ENCODE measurements around the gene CELF5. TPM values are rescaled to one million over a fixed set of nuclear protein-coding genes. Genes with fewer than 3 reads are reported as not detected.
A peak's percentile ranks its signal among the peaks of the same experiment; 100 is the strongest.

Gene CELF5
- total and polyA plus RNA-seq, 9 of the 15 experiments (the other 6 are each of a cell fraction or from before 2014, with no cell fraction given), result 0.01 to 0.56 (median 0.22) TPM

DNA sequence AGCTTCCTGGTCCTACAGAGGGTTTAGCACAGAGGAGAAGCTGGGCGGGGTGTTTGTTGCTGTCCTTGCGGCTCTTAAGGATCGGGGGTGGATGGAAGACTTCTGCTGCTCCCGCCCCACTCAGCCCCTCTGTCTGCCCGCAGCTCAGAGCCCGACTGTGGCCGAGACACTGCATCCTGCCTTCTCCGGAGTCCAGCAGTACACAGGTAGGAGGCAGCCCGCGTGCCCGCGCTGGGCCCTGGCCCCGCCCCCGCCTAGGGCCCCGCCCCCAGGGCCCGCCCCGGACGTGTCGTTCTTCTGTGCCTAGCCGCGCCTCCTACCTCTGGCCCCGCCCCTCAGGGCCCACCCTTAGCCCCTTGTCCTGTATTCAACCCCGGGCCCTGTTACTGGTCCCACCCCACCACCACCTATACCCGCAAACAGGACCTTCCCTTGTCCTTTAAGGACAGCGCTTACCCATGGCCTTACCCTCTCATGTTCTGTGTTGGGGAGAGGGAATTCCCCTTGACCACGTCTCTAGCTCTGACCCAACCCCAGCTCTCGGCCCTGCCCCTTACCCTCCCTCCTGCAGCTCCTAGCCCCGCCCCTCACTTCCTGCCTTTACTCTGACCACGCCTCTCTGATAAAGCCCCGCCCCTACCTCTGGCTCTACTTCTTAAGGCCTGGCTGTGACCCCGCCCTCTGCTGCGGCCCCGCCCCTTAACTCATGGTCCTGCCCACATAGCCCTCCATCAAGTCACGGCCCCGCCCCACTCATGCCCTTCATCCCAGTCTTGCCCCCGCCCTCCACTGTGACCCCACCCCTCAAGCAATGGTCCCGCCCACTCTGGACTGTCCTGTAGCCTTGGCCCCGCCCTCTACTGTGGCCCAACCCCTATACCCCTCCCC, 60.5 kb downstream of the CELF5 start (continued):
- TF ChIP-seq RBFOX2 (IDR thresholded peaks at IDR 0.05; ENCODE audit: low read depth, low read length), result peak; percentile 64
- peak; percentile 69 for TF ChIP-seq KDM5B (IDR thresholded peaks at IDR 0.05; ENCODE audit: insufficient replicate concordance, low read depth, low read length)
- TF ChIP-seq CHD2 (IDR thresholded peaks at IDR 0.05; ENCODE audit: low read depth, low read length), result no peak
- TF ChIP-seq, protein P1, sequence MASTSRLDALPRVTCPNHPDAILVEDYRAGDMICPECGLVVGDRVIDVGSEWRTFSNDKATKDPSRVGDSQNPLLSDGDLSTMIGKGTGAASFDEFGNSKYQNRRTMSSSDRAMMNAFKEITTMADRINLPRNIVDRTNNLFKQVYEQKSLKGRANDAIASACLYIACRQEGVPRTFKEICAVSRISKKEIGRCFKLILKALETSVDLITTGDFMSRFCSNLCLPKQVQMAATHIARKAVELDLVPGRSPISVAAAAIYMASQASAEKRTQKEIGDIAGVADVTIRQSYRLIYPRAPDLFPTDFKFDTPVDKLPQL (IDR thresholded peaks at IDR 0.05; ENCODE audit: extremely low read depth, insufficient read length), result no peak
- TF ChIP-seq, protein P2, sequence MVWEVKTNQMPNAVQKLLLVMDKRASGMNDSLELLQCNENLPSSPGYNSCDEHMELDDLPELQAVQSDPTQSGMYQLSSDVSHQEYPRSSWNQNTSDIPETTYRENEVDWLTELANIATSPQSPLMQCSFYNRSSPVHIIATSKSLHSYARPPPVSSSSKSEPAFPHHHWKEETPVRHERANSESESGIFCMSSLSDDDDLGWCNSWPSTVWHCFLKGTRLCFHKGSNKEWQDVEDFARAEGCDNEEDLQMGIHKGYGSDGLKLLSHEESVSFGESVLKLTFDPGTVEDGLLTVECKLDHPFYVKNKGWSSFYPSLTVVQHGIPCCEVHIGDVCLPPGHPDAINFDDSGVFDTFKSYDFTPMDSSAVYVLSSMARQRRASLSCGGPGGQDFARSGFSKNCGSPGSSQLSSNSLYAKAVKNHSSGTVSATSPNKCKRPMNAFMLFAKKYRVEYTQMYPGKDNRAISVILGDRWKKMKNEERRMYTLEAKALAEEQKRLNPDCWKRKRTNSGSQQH (CRISPR knock-in tag; IDR thresholded peaks at IDR 0.05), result 0 out of 2 replicates have a peak, but pooled peaks have one; percentile 31
- TF ChIP-seq POLR2A (conservative IDR thresholded peaks at IDR 0.05), result peak; percentile 78
- TF ChIP-seq, protein P3, sequence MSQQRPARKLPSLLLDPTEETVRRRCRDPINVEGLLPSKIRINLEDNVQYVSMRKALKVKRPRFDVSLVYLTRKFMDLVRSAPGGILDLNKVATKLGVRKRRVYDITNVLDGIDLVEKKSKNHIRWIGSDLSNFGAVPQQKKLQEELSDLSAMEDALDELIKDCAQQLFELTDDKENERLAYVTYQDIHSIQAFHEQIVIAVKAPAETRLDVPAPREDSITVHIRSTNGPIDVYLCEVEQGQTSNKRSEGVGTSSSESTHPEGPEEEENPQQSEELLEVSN (IDR thresholded peaks at IDR 0.05; ENCODE audit: borderline replicate concordance in 1 of 2, extremely low read depth in 1 of 2, insufficient read depth in 1 of 2, insufficient read length in 1 of 2, low read depth in 1 of 2, low read length in 1 of 2, poor library complexity in 1 of 2, severe bottlenecking in 1 of 2), result peak; percentile 17 to 75
- peak; percentile 17; the same call in 1 of the 2 replicates for TF ChIP-seq EGR1 (conservative IDR thresholded peaks at IDR 0.05)
- TF ChIP-seq NRF1 (conservative IDR thresholded peaks at IDR 0.05 in 1 of 2, IDR thresholded peaks at IDR 0.05 in 1 of 2), result peak; percentile 43 to 49; a peak in 3 of 4 replicates
- no peak for TF ChIP-seq STAT5B (CRISPR knock-in tag; IDR thresholded peaks at IDR 0.05)
- TF ChIP-seq, protein P4, sequence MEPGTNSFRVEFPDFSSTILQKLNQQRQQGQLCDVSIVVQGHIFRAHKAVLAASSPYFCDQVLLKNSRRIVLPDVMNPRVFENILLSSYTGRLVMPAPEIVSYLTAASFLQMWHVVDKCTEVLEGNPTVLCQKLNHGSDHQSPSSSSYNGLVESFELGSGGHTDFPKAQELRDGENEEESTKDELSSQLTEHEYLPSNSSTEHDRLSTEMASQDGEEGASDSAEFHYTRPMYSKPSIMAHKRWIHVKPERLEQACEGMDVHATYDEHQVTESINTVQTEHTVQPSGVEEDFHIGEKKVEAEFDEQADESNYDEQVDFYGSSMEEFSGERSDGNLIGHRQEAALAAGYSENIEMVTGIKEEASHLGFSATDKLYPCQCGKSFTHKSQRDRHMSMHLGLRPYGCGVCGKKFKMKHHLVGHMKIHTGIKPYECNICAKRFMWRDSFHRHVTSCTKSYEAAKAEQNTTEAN (CRISPR knock-in tag; IDR thresholded peaks at IDR 0.05), result 0 out of 2 replicates have a peak, but pooled peaks have one; percentile 28
- peak; percentile 69 to 73; a peak in 3 of 4 replicates for TF ChIP-seq MAZ (CRISPR knock-in tag; conservative IDR thresholded peaks at IDR 0.05 in 1 of 2, IDR thresholded peaks at IDR 0.05 in 1 of 2)
- TF ChIP-seq HDAC1 (IDR thresholded peaks at IDR 0.05), result peak in 1 of 2 experiments; percentile 41; a peak in 1 of 4 replicates
- TF ChIP-seq PHF20 (IDR thresholded peaks at IDR 0.05; ENCODE audit: partially characterized antibody), result peak; percentile 56
- no peak for TF ChIP-seq ATF1 (CRISPR knock-in tag; IDR thresholded peaks at IDR 0.05)
- TF ChIP-seq ATF1 (tag; IDR thresholded peaks at IDR 0.05), result 0 out of 2 replicates have a peak, but pooled peaks have one; percentile 30
- TF ChIP-seq, protein P5, sequence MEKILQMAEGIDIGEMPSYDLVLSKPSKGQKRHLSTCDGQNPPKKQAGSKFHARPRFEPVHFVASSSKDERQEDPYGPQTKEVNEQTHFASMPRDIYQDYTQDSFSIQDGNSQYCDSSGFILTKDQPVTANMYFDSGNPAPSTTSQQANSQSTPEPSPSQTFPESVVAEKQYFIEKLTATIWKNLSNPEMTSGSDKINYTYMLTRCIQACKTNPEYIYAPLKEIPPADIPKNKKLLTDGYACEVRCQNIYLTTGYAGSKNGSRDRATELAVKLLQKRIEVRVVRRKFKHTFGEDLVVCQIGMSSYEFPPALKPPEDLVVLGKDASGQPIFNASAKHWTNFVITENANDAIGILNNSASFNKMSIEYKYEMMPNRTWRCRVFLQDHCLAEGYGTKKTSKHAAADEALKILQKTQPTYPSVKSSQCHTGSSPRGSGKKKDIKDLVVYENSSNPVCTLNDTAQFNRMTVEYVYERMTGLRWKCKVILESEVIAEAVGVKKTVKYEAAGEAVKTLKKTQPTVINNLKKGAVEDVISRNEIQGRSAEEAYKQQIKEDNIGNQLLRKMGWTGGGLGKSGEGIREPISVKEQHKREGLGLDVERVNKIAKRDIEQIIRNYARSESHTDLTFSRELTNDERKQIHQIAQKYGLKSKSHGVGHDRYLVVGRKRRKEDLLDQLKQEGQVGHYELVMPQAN (IDR thresholded peaks at IDR 0.05; ENCODE audit: borderline replicate concordance), result peak; percentile 49; the same call in 1 of the 2 replicates
- TF ChIP-seq, protein P6, sequence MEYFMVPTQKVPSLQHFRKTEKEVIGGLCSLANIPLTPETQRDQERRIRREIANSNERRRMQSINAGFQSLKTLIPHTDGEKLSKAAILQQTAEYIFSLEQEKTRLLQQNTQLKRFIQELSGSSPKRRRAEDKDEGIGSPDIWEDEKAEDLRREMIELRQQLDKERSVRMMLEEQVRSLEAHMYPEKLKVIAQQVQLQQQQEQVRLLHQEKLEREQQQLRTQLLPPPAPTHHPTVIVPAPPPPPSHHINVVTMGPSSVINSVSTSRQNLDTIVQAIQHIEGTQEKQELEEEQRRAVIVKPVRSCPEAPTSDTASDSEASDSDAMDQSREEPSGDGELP (CRISPR knock-in tag; IDR thresholded peaks at IDR 0.05; ENCODE audit: borderline replicate concordance), result 0 out of 2 replicates have a peak, but pooled peaks have one; percentile 53

All from K562 (cell line).